ENCODE measurements around the gene SHD. TPM values are rescaled to one million over a fixed set of nuclear protein-coding genes. Genes with fewer than 3 reads are reported as not detected.
"Not testable (repeated sequence)": the region's sequence is repeated elsewhere in the genome, so short reads cannot be mapped to it uniquely, and the experiment has no call there.

The SHD gene
- total RNA-seq, 2 experiments from 2014 or later = not detected

DNA sequence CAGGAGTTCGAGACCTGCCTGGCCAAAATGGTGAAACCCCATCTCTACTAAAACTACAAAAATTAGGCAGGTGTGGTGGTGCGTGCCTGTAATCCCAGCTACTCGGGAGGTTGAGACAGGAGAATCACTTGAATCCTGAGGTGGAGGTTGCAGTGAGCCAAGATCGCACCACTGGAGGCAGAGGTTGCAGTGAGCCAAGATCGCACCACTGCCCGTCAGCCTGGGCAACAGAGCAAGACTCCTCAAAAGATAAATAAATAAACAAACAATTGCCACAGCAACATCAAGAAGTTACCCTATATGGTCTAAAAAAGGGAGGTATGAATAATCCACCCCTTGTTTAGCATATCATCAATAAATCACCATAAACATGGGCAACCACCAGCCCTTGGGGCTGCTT, 33.1 kb upstream of the SHD start:
- H3K4me1 Mint-ChIP-seq = peaks cover 27% of the 10 kb centered on the region
- DNase-seq, H3K27me3 Mint-ChIP-seq, H3K9me3 Mint-ChIP-seq, POLR2A ChIA-PET: not testable (repeated sequence)
- peak overlapping the region; percentile 95 for H3K4me3 Mint-ChIP-seq
- peaks cover 20% of the 10 kb centered on the region for H3K36me3 Mint-ChIP-seq (ENCODE audit: low read depth)
- peak overlapping the region; percentile 99 for H3K27ac Mint-ChIP-seq
- CTCF ChIA-PET = interaction anchor here (0.7 kb wide), 1 partner anchor 28 kb away, joined by 3 read pairs; no protein-coding TSS in a partner anchor

DNA sequence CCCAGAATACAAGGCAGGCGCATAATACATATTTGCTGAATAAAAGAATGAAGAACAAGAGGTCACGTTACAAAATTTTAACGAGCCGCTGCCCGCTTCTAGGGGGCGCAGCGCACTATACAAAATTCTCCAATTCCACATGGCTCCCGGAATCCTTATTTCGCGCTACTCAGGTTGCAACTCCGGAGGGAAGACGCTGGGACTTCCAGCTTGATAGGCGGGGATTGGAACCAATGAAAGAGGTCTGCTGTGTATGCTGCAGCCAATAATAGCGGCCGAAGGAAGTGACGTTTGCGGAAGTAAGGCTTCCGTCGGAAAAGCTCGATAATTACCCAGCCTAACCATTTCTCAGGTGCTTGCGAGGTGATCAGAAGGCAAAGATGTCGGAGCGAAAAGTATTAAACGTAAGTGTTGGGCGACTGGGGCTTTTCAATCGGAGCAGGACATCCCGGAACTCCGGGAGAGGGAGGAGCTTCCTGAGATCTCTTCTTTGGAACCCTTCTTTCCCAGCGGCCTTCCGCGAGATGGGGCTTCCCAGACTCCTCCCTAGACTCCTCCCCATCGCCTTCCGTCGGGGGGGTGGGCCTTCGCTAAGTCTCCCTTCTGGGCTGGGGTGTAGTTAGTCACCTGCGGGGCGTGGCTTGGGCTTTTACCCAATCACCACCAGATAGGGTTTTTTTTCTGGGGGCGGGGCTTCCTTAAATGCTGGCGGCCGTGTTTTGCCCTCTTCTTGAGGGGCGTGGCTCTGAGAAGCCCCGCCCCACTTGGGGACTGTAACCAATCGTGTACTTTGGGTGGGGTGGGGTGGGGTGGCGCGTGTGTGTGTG, 32.1 kb upstream of the SHD start, which contains the start of gene YJU2:
TSS of gene YJU2 (plus strand) at position 314 of the 827 bp plus-strand sequence. CDS start at position 381, 67 bp downstream.
- Mint-ChIP-seq H3K36me3 (ENCODE audit: low read depth) (peaks cover 29% of the 10 kb centered on the region), H3K4me1 (peaks cover 27% of the 10 kb centered on the region), H3K27me3 (peaks cover 1% of the 10 kb centered on the region), H3K4me3 (peak within 1 kb of the TSS; percentile 95), H3K27ac (peak within 1 kb of the TSS; percentile 99), H3K9me3 (peaks cover 2% of the 10 kb centered on the region)
- CTCF ChIA-PET = interaction anchor here (0.6 to 1.3 kb wide), 8 partner anchors 8 to 278 kb away, joined by 3 to 8 read pairs (median 3); no protein-coding TSS in a partner anchor
- POLR2A ChIA-PET = interaction anchor here (1.0 kb wide), 1 partner anchor 51 kb away, joined by 6 read pairs; no protein-coding TSS in a partner anchor
- DNase-seq = peak; percentile 99

DNA sequence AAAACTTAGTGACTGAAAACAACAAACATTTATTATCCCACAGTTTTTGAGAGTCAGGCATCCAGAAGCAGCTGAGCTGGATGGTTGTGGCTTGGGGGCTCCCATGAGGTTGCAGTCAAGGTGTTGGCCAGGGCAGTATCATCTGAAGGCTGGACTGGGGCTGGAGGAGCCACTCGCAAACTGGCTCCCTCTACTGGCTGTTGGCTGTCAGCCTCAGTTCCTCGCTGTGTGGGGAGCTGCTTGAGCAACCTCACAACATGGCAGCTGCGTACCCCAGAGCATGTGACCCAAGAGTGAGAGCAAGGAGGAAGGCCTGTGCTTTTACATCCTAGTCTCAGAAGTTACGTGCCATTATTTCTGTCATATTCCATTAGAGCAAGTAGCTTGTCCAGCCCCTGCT, 22.5 kb upstream of the SHD start:
- Mint-ChIP-seq H3K4me3 (no peak overlapping the region), H3K27me3 (no peaks in the 10 kb centered on the region), H3K9me3 (peaks cover 8% of the 10 kb centered on the region), H3K36me3 (ENCODE audit: low read depth) (peaks cover 59% of the 10 kb centered on the region), H3K4me1 (peaks cover 2% of the 10 kb centered on the region), H3K27ac (no peak overlapping the region)
- POLR2A ChIA-PET = no interaction called here
- CTCF ChIA-PET = interaction anchor here (0.5 to 1.1 kb wide), 4 partner anchors 8 to 116 kb away, joined by 3 read pairs; partner anchors contain the start of gene YJU2
- DNase-seq = no peak

DNA sequence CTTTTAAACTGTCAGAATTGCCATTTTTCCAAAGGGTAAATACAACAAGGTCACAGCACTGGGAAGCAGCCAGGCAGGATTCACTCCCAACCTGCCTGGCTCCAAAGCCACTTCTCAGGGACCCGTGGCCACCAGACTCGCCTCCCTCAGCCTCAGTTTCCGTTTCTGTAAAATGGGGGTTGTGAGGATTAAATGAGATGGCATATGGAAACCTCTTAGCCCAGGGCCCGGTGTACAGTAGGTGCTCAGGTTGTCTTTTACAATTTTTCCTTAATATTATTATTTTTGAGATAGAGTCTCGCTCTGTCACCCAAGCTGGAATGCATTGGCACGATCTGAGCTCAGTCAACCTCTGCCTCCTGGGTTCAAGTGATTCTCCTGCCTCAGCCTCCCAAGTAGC, 22.0 kb upstream of the SHD start:
- peaks cover 2% of the 10 kb centered on the region for H3K4me1 Mint-ChIP-seq
- no peaks in the 10 kb centered on the region for H3K27me3 Mint-ChIP-seq
- no peak overlapping the region for H3K4me3 Mint-ChIP-seq
- ChIA-PET POLR2A (no interaction called here), CTCF (interaction anchor here (0.7 to 1.1 kb wide), 3 partner anchors 8 to 86 kb away, joined by 3 read pairs; partner anchors contain the start of gene YJU2)
- H3K36me3 Mint-ChIP-seq (ENCODE audit: low read depth) = peaks cover 55% of the 10 kb centered on the region
- no peak for DNase-seq
- H3K9me3 Mint-ChIP-seq = peaks cover 8% of the 10 kb centered on the region
- no peak overlapping the region for H3K27ac Mint-ChIP-seq

DNA sequence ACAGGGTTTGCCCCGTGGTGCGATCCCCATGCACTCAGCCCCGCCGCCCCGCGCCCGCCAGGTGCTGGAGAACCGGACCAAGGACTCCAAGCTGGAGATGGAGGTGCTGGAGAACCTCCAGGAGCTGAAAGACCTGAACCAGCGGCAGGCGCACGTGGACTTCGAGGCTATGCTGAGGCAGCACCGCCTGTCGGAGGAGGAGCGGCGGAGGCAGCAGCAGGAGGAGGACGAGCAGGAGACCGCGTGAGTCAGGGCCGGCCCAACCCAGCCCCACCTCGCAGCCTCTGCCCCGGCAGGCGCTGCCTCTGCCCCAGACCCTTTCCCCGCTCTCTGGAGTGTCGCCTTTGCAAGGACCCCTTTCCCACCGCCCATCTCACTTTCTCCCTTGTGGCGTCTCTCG, 20.9 kb upstream of the SHD start:
- Mint-ChIP-seq H3K4me1 (peaks cover 4% of the 10 kb centered on the region), H3K27me3 (no peaks in the 10 kb centered on the region), H3K9me3 (peaks cover 8% of the 10 kb centered on the region), H3K4me3 (no peak overlapping the region), H3K36me3 (ENCODE audit: low read depth) (peaks cover 46% of the 10 kb centered on the region), H3K27ac (no peak overlapping the region)
- CTCF ChIA-PET = interaction anchor here (1.2 kb wide), 1 partner anchor 9 kb away, joined by 3 read pairs; no protein-coding TSS in a partner anchor
- DNase-seq = no peak
- POLR2A ChIA-PET = no interaction called here

DNA sequence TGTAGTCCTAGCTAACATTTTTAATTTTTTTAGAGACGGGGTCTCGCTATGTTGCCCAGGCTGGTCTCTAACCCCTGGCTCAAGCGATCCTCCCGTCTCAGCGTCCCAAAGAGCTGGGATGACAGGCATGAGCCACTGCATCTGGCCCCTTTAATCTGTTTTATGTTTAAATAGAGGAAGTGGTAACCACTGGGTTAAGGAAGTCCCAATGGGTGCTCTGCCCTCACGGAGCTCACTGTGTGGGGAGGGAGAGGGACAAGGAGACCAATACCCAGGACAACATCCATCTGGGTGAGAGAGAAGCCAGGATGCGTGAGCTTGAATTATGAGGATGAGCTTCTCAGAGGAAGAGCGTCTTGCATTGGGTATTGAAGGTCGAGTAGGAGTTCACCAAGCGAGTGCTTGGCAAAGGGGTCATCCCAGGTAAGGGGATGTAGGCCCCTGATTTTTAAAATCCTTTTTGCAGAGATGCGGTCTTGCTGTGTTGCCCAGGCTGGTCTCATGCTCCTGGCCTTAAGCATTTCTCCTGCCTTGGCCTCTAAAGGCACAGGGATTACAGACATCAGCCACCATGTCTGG, 18.4 kb upstream of the SHD start:
- no peak for DNase-seq
- POLR2A ChIA-PET = no interaction called here
- no peaks in the 10 kb centered on the region for H3K9me3 Mint-ChIP-seq
- no peak overlapping the region for H3K4me3 Mint-ChIP-seq
- CTCF ChIA-PET = interaction anchor here (0.6 kb wide), 1 partner anchor 33 kb away, joined by 4 read pairs; no protein-coding TSS in a partner anchor
- H3K27ac Mint-ChIP-seq = no peak overlapping the region
- H3K4me1 Mint-ChIP-seq = peaks cover 19% of the 10 kb centered on the region
- H3K36me3 Mint-ChIP-seq (ENCODE audit: low read depth) = peaks cover 31% of the 10 kb centered on the region
- H3K27me3 Mint-ChIP-seq = no peaks in the 10 kb centered on the region

DNA sequence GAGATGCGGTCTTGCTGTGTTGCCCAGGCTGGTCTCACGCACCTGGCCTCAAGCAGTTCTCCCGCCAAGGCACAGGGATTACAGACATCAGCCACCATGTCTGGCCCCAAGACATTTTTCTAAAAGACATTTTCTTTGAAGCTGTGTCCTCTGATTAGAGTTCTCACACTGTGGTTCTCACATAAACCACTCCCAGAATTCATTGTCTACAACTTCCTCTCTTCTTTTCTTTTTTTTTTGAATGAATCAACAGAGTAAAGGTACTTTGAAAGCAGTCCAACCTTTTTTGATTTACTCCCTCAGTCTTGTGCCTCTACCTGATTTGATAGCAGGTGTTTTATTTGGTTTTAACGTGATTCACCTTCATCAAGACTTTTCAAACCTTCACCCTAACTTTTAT, 14.3 kb upstream of the SHD start:
- H3K36me3 Mint-ChIP-seq (ENCODE audit: low read depth) = peaks cover 37% of the 10 kb centered on the region
- H3K4me1 Mint-ChIP-seq = peaks cover 37% of the 10 kb centered on the region
- peak overlapping the region; percentile 83 for H3K27ac Mint-ChIP-seq
- CTCF ChIA-PET = interaction anchor here (0.6 to 2.4 kb wide), 3 partner anchors 8 to 504 kb away, joined by 3 to 6 read pairs (median 3); partner anchors contain the start of gene SH3GL1
- POLR2A ChIA-PET = no interaction called here
- DNase-seq = no peak
- H3K9me3 Mint-ChIP-seq = no peaks in the 10 kb centered on the region
- peak overlapping the region; percentile 30 for H3K4me3 Mint-ChIP-seq
- no peaks in the 10 kb centered on the region for H3K27me3 Mint-ChIP-seq

DNA sequence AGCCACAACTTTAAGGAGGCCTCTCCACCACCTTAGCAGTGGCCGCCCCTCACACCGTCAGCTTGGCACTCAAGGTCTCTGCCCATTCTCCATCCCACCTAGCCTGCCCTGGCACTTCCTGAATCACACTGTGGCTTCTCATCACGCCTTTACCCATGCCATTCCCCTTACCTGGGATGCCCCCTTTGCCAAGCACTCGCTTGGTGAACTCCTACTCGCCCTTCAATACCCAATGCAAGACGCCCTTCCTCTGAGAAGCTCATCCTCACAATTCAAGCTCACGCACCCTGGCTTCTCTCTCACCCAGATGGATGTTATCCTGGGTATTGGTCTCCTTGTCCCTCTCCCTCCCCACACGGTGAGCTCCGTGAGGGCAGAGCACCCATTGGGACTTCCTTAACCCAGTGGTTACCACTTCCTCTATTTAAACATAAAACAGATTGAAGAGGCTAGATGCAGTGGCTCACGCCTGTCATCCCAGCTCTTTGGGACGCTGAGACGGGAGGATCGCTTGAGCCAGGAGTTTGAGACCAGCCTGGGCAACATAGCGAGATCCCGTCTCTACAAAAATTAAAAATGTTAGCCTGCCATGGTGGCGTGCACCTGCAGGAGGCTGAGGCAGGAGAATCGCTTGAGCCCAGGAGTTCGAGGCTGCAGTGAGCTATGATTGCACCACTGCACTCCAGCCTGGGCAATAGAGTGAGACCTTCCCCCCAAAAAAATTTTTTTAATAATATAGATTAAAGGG, 12.6 kb upstream of the SHD start:
- POLR2A ChIA-PET = interaction anchor here (1.0 kb wide), 1 partner anchor 86 kb away, joined by 3 read pairs; no protein-coding TSS in a partner anchor
- CTCF ChIA-PET = interaction anchor here (0.6 to 3.1 kb wide), 29 partner anchors 8 to 268 kb away, joined by 3 to 33 read pairs (median 5); partner anchors contain the start of genes CHAF1A, HDGFL2, MPND and PLIN5
- peaks cover 33% of the 10 kb centered on the region for H3K36me3 Mint-ChIP-seq (ENCODE audit: low read depth)
- no peak for DNase-seq
- peaks cover 35% of the 10 kb centered on the region for H3K4me1 Mint-ChIP-seq
- H3K27me3 Mint-ChIP-seq = no peaks in the 10 kb centered on the region
- no peak overlapping the region for H3K4me3 Mint-ChIP-seq
- H3K9me3 Mint-ChIP-seq = no peaks in the 10 kb centered on the region
- no peak overlapping the region for H3K27ac Mint-ChIP-seq

DNA sequence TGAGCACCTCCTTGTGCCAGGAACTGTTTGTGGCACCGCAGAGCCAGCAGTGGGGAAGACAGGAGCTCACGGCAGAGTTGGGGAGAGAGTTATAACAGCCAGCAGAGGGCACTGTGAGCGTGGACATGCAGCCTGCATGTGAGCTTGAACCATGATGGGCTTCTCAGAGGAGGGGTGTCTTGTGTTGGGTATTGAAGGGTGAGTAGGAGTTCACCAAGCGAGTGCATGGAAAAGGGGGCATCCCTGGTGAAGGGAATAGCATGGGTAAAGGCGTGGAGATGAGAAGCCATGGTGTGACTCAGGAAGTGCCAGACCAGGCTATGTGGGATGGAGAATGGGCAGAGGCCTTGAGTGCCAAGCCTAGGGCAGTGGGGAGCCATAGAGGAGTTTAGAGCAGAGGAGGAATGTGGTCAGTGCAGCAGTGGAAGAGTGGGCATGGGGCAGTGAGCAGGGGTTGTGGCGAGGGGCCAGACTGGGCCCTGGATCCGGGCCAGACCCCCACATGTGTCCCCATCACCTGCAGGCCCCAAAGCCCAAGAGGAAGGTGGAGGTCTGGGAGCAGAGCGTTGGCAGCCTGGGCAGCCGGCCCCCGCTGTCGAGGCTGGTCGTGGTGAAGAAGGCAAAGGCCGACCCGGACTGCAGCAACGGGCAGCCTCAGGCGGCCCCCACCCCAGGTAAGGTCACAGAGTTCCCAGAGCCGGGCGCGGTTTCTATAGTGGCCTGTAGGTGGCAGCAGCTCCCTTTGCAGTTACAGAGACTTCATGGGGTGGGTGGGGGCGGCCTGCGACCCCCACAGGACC, 11.8 kb upstream of the SHD start:
- Mint-ChIP-seq H3K9me3 (no peaks in the 10 kb centered on the region), H3K27me3 (no peaks in the 10 kb centered on the region), H3K4me3 (no peak overlapping the region), H3K36me3 (ENCODE audit: low read depth) (peaks cover 39% of the 10 kb centered on the region), H3K27ac (no peak overlapping the region), H3K4me1 (peaks cover 35% of the 10 kb centered on the region)
- CTCF ChIA-PET = interaction anchor here (0.6 to 3.1 kb wide), 29 partner anchors 8 to 268 kb away, joined by 3 to 33 read pairs (median 5); partner anchors contain the start of genes CHAF1A, HDGFL2, MPND and PLIN5
- peak; percentile 74 for DNase-seq
- POLR2A ChIA-PET = interaction anchor here (0.6 to 1.0 kb wide), 2 partner anchors 78 to 85 kb away, joined by 3 read pairs; no protein-coding TSS in a partner anchor

DNA sequence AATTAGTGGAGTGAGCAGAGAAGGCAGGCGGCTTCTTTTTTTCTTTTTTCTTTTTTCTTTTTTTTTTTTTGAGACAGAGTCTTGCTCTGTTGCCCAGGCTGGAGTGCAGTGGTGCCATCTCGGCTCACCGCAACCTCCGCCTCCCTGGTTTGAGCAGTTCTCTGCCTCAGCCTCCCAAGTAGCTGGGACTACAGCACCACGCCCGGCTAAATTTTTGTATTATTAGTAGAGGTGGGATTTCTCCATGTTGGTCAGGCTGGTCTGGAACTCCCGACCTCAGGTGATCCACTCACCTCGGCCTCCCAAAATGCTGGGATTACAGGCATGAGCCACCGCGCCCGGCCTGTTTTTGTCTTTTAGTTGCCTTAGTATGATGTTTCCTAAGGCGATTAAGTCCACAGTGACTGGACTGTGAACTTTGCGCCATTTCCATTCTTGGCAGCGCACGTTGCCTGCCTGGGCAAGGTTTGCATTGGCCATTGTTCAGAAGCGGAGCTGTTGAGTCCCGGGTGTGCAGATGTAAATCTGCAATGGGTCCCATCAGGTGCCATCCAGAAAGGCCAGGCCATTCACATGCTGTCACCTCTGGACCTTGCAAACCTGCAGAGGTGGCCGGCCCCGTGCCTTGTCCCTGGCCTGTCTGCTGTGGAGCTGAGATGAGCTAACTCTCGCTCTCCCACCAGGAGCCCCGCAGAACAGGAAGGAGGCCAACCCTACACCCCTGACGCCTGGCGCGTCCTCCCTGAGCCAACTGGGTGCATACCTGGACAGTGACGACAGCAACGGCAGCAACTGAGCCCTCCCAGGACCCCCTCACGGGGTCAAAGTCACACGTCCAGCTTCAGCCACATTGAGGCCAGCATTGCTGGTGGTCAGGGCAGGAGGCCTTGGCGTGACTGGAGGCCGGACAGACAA, 10.9 kb upstream of the SHD start:
- peaks cover 39% of the 10 kb centered on the region for H3K36me3 Mint-ChIP-seq (ENCODE audit: low read depth)

More for the DNA sequence above, 10.9 kb upstream of the SHD start:
- no peak for DNase-seq
- Mint-ChIP-seq H3K27me3 (no peaks in the 10 kb centered on the region), H3K4me3 (no peak overlapping the region), H3K9me3 (no peaks in the 10 kb centered on the region), H3K27ac (no peak overlapping the region), H3K4me1 (peaks cover 34% of the 10 kb centered on the region)
- ChIA-PET CTCF (interaction anchor here (0.7 to 3.1 kb wide), 15 partner anchors 9 to 267 kb away, joined by 3 to 33 read pairs (median 6); partner anchors contain the start of genes CHAF1A, MPND, PLIN5 and SH3GL1), POLR2A (no interaction called here)
